Stimulated activated naive CD8-positive, alpha-beta T cell treated with anti-CD3 and anti-CD28 coated beads, Interleukin-15, amount 100 ng/mL, for 72 hours (primary cell): Measurements from ENCODE around the gene ITCH.

Experiments
- ATAC-seq: fragments of 150-1000 bp; cut with Tn5 transposase; 2 replicates; pipeline ENCODE4 v1.10.0; 2021; ENCODE audit warnings: mild to moderate bottlenecking, moderate library complexity
- DNase-seq, 2 donors: peaks; one replicate each; pipeline ENCODE4 v3.0.0; 2021 to 2022
- H3K27ac Mint-ChIP-seq, 2 donors: one replicate each; pipeline ENCODE4 v1.8.0; 2022; ENCODE audit warnings: mild to moderate bottlenecking in 2 of 2, mixed read lengths in 2 of 2, moderate library complexity in 2 of 2
- H3K27me3 Mint-ChIP-seq: one replicate; pipeline ENCODE4 v1.8.0; 2022; ENCODE audit warnings: mixed read lengths
- H3K4me1 Mint-ChIP-seq: one replicate; pipeline ENCODE4 v1.8.0; 2022; ENCODE audit warnings: mild to moderate bottlenecking, mixed read lengths
- H3K4me3 Mint-ChIP-seq, 2 donors: one replicate each; pipeline ENCODE4 v1.8.0; 2022; ENCODE audit warnings: mild to moderate bottlenecking in 2 of 2, mixed read lengths in 2 of 2, moderate library complexity in 1 of 2
- H3K9me3 Mint-ChIP-seq, 2 donors: one replicate each; pipeline ENCODE4 v1.8.0; 2022; ENCODE audit warnings: mixed read lengths in 2 of 2

The ITCH gene

DNA sequence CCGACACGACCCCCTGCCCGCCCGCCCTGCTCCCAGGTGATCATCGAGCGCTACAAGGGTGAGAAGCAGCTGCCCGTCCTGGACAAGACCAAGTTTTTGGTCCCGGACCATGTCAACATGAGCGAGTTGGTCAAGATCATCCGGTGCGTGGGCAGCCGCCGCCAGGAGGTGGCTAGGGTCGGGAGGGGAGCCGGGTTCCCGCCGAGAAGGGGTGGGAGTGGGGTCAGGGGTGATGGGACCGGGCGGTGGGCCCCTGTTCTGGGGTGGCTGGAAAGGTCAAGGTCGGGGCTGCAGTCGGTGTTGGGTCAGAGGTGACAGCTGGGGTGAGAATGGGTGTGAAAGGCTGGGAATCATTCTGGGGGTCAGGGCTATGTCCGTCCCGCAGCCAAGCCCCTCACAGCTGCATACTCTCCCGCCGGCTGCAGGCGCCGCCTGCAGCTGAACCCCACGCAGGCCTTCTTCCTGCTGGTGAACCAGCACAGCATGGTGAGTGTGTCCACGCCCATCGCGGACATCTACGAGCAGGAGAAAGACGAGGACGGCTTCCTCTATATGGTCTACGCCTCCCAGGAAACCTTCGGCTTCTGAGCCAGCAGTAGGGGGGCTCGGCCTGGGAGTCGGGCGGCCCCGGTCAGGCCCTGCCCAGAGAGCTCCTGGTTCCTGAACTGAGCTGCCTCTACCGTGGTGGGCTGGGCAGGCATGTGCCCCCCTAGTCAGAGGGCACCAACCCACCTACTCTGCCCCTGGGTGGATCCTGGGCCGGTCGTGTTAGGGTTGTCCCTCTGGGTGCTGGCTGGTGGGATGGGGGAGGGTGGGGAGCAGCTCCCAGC is 196.5 kb downstream of the ITCH start:
- Mint-ChIP-seq H3K4me1 (peaks cover 8% of the 10 kb centered on the region), H3K9me3 (no peaks in the 10 kb centered on the region), H3K27me3 (no peaks in the 10 kb centered on the region), H3K4me3 (peak overlapping the region; percentile 32 to 49), H3K27ac (no peak overlapping the region)
- peak; percentile 25 for ATAC-seq
- DNase-seq: no peak

DNA sequence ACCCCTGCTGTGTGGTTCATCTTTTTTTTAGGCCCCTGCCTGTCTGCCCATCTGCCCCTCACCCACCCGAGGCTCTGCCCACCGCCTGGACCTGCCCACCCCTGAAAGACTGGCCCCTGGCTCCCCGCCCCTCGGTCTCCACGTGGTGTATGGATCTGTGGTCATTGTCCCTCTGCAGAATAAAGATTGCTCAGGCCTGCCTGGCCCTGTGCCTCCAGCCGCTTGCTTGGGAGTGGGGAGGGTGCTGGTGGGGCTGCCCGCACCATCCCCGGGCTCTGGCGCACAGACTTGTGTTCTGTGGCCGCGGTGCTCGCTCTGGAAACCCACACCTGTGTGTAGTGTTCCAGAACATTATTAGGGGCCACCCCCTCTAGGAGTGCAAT is 197.1 kb downstream of the ITCH start:
- H3K4me1 Mint-ChIP-seq: peaks cover 8% of the 10 kb centered on the region
- H3K27ac Mint-ChIP-seq: no peak overlapping the region
- DNase-seq (no peak), ATAC-seq (peak; percentile 14)
- H3K4me3 Mint-ChIP-seq: peak overlapping the region; percentile 16 to 22
- no peaks in the 10 kb centered on the region for H3K9me3 Mint-ChIP-seq
- no peaks in the 10 kb centered on the region for H3K27me3 Mint-ChIP-seq

DNA sequence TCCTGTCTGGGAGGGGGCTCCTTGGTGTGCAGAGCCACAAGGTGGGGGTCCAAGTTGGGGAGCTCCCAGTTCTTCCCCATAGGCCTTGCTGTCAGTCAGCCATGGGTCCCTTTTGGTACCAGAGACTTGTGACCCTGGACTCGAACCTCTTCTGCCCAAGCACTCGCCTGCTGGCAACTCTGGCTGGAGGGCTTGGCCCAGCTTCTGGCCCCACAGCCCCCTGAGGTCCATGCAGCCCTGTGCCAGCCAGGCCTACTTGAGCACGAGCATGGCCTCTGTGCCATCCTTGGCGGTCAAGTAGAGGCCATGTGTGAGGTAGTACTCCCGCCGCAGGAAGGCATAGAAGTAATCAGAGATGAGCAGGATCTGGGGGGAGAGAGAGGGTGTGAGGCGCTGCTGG is 197.5 kb downstream of the ITCH start:
- Mint-ChIP-seq H3K27ac (no peak overlapping the region), H3K9me3 (no peaks in the 10 kb centered on the region), H3K4me3 (no peak overlapping the region), H3K4me1 (peaks cover 12% of the 10 kb centered on the region), H3K27me3 (no peaks in the 10 kb centered on the region)
- DNase-seq: no peak
- ATAC-seq: no peak
